Stimulated activated CD4-positive, alpha-beta T cell treated with anti-CD3 and anti-CD28 coated beads, Interleukin-15, amount 100 ng/mL, for 48 hours (primary cell): Measurements from ENCODE around the gene APC2.

Experiments
- DNase-seq, 2 donors: peaks; one replicate each; pipeline ENCODE4 v3.0.0-alpha.2; 2020; ENCODE audit warnings: low read depth in 2 of 2

Gene APC2

GRCh38 chr19:1445932-1446712 lies 3.8 kb upstream of the APC2 start:
- DNase-seq: no peak

- DNase-seq: no peak
These were observed 3.0 kb upstream of the APC2 start for GRCh38 chr19:1446713-1447481.

GRCh38 chr19:1447504-1447903 lies 2.4 kb upstream of the APC2 start:
- no peak for DNase-seq

- DNase-seq: no peak
These were observed 2.0 kb upstream of the APC2 start for GRCh38 chr19:1447944-1448343.

- DNase-seq: no peak
These were observed 1.1 kb downstream of the APC2 start for GRCh38 chr19:1450735-1451731.

- DNase-seq: no peak
These were observed 2.2 kb downstream of the APC2 start for GRCh38 chr19:1451916-1452801.

- DNase-seq: no peak
These were observed 3.0 kb downstream of the APC2 start for GRCh38 chr19:1452802-1453524.

GRCh38 chr19:1453525-1454364 lies 3.8 kb downstream of the APC2 start:
- DNase-seq: no peak

GRCh38 chr19:1455002-1455335 lies 5.0 kb downstream of the APC2 start:
- DNase-seq: no peak

- DNase-seq: peak; percentile 55 to 64
These were observed 5.6 kb downstream of the APC2 start for GRCh38 chr19:1455336-1456120.

- DNase-seq: no peak
These were observed 6.4 kb downstream of the APC2 start for GRCh38 chr19:1456121-1456900.

GRCh38 chr19:1457031-1457739 lies 7.3 kb downstream of the APC2 start:
- no peak for DNase-seq

GRCh38 chr19:1457892-1458291 lies 8.0 kb downstream of the APC2 start:
- DNase-seq: no peak

GRCh38 chr19:1459479-1459878 lies 9.6 kb downstream of the APC2 start:
- no peak for DNase-seq

GRCh38 chr19:1460033-1460995 lies 10.4 kb downstream of the APC2 start:
- no peak for DNase-seq

- no peak for DNase-seq
These were observed 11.9 kb downstream of the APC2 start for GRCh38 chr19:1461862-1462261.
